GM12873 (cell line): ENCODE measurements around the gene PARD3.

ENCODE experiments used
- TF ChIP-seq, protein P1 (sequence below): IDR thresholded peaks from 2 replicates; pipeline ENCODE4 v1.5.1; 2012; ENCODE audit warnings: low read depth, mild to moderate bottlenecking, moderate library complexity, low read length, control low read depth; ENCODE audit not compliant: insufficient read depth; ENCODE audit errors: missing control alignments

The PARD3 gene

DNA sequence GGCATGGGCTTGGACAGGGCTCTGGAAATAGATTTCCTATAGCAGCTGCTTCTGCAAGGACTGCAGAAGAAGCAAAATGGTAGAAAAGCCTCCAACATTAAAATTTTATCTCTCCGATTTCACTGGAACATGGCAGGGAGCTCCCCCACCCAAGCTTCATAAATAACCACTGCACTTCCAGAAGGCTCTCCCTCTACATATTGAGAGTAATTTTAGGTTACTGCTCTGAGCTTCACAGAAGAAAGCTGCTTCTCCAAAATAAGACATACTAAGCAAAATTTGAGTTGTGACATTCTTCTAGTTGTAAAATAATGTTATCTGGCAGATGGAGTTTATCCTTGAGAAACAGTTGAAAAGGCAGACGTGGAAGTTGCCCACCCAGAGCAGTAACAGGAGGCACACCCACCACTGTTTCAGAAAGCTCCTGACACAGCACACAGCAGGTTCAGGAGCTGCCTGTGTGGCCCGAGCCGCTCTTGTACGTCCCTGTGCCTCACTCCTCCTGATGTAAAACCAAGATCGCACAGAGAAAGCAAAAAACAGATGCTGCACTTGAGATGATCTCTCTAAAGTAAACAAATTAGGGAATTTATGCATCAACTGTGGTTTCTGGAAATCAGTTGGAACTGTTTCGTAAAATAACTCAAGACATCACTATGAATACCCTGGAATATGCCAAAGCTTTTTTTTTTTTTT, 621.0 kb downstream of the PARD3 start:
- TF ChIP-seq, protein P1, sequence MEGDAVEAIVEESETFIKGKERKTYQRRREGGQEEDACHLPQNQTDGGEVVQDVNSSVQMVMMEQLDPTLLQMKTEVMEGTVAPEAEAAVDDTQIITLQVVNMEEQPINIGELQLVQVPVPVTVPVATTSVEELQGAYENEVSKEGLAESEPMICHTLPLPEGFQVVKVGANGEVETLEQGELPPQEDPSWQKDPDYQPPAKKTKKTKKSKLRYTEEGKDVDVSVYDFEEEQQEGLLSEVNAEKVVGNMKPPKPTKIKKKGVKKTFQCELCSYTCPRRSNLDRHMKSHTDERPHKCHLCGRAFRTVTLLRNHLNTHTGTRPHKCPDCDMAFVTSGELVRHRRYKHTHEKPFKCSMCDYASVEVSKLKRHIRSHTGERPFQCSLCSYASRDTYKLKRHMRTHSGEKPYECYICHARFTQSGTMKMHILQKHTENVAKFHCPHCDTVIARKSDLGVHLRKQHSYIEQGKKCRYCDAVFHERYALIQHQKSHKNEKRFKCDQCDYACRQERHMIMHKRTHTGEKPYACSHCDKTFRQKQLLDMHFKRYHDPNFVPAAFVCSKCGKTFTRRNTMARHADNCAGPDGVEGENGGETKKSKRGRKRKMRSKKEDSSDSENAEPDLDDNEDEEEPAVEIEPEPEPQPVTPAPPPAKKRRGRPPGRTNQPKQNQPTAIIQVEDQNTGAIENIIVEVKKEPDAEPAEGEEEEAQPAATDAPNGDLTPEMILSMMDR: no peak

DNA sequence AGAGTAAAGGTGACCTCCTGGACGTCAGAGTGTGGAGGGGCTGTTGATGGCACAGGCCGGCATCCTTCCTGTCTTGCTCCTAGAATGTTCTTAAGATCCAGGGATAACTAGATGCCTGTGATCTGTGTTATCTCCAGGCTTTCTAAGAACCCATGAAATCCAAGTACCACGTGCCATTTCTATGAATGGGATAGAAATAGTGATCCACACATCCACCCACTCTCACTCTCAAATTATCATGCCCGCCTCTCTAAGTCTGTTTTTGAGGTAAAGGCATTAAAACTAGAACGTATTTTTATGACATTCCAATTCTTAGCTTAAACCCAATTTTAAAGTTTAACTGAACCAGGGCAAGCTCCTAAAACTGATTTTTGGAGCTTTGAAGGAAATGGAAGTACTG, 622.5 kb downstream of the PARD3 start:
- TF ChIP-seq, protein P1: no peak

DNA sequence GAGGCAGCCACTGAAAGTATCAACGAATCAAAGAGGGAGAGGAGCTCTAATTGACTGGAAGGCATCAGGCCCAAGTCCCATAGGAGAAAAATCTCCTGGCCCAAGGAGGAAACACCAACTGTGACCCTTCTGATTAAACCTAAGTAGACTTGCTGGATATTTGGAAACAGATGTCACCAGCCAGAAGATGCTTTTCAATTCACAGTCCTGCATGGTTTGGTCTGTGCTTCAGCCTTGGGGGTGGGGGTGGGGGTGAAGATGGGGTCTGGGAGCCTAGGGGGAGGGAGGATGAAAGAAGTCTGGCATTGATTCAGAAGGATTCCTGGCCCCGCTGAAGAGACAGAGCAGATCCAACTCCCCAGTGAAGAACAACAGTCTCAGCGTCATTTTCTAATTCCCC, 623.7 kb downstream of the PARD3 start:
- TF ChIP-seq, protein P1: no peak

DNA sequence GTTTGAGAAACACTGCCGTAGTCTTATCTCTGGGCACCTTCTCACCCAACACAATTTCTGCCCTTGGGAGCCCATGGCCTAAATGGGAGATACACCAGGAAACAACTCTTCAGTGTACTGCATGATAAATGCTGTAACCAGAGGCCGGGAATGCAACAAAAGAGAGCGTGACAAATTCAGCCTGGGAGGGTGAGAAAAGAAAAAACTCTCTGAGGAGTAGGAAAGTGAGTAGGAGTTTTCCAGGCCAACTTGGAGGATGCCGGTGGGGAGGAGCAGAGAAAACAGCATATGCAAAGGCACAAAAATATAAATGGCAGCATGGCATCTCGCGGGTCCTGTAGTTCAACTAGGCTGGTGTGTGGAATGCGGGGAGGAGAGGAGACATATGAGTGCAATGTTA, 624.5 kb downstream of the PARD3 start:
- TF ChIP-seq, protein P1: no peak

DNA sequence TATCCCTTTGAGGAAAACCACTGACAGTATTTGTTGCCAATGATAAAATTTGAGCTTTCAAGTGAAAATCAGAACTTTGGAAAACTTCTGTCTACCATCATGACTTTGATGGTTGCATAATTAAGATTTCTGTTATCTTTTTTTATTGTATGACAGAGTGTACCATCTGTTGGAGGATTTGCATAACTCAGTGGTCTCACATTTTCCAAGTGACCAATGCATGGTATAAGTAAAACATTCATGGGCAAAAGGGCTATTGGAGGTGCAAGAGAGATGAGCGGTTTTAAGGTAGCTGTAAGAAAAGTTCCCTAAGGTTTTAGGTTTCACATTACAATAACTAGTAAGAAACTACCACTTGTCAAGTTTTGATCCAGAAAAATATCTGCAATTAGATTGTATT, 625.3 kb downstream of the PARD3 start:
- TF ChIP-seq, protein P1: no peak

DNA sequence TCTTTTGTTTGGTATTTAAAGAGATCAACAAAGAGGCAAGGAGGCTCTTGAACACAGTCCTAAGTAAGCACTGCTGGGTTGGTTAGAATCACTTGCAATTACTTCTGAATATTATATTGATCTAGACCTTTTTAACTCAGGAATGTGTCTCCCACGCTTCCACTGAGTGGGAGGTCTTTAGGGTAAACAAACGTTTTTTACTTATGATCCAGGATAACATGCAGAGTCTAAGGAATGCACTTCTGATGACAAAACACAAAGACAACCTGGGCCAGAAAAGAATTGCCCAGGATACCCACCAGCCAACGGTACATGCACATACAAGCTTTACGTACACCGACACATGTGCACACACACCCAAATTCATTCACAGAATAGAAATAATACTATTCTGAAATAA, 626.9 kb downstream of the PARD3 start:
- TF ChIP-seq, protein P1: no peak

DNA sequence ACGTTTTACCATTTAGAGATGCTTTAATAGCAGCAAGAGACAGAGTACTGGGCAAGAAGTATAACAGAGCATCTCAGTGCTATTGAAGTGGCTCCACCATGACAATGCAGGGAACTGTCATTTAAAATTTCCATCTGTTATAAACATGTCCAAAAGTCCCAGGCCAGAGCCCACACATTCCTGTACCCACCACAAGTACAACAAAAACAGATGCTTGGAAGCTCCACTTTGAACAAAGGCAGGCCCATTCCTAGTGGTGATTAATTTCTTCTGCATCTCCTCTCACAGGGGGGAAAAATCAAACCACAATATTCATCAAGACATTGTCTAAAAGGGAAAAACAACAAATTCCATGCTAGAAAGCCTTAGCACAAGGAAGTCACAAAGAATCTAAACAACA, 627.9 kb downstream of the PARD3 start:
- TF ChIP-seq, protein P1: no peak

DNA sequence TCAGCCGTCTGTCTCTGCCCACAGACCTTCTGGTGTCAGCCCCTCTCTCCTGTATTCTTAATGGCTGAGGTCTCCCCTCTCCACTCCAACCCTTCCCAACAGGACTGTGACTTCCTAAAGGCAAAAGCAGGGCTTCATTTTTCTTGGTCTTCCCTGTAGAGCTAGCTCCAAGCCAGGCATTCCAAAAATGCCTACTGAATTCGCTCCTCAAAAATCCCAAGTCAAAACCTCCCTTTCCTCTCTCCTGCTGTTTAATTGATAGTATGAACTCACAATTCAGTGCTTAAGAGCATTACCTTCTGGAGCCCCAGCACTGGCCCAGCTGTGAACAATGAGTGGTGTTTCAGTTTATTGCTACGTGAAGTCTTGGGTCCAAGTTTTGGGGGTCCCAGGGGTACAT, 628.4 kb downstream of the PARD3 start:
- TF ChIP-seq, protein P1: no peak
